ENCODE results near the gene TCFL5. TPM values are rescaled to one million over a fixed set of nuclear protein-coding genes. Genes with fewer than 3 reads are reported as not detected.

The TCFL5 gene
- total RNA-seq, 1 donor: 23.7 TPM

- DNase-seq (ENCODE audit: low read depth): no peak
- TF ChIP-seq CTCF (IDR thresholded peaks at IDR 0.05; ENCODE audit: insufficient read depth, low read length): no peak
- H3K4me3 ChIP-seq (ENCODE audit: low read depth, low read length): no peak overlapping the region
Observed at GRCh38 chr20:62809530-62810428, 51.8 kb downstream of the TCFL5 start.

- TF ChIP-seq CTCF (IDR thresholded peaks at IDR 0.05; ENCODE audit: insufficient read depth, low read length): peak; percentile 96
- peak; percentile 63 for DNase-seq (ENCODE audit: low read depth)
- no peak overlapping the region for H3K4me3 ChIP-seq (ENCODE audit: low read depth, low read length)
Observed at GRCh38 chr20:62808211-62808865, 53.3 kb downstream of the TCFL5 start.

- no peak overlapping the region for H3K4me3 ChIP-seq (ENCODE audit: low read depth, low read length)
- no peak for DNase-seq (ENCODE audit: low read depth)
- TF ChIP-seq CTCF (IDR thresholded peaks at IDR 0.05; ENCODE audit: insufficient read depth, low read length): no peak
Observed at GRCh38 chr20:62807444-62808210, 54.0 kb downstream of the TCFL5 start.

- no peak for DNase-seq (ENCODE audit: low read depth)
- peak overlapping the region; percentile 91 for H3K4me3 ChIP-seq (ENCODE audit: low read depth, low read length)
- no peak for TF ChIP-seq CTCF (IDR thresholded peaks at IDR 0.05; ENCODE audit: insufficient read depth, low read length)
Observed at GRCh38 chr20:62806383-62807050, 55.1 kb downstream of the TCFL5 start.

- H3K4me3 ChIP-seq (ENCODE audit: low read depth, low read length): peak overlapping the region; percentile 91
- no peak for DNase-seq (ENCODE audit: low read depth)
- TF ChIP-seq CTCF (IDR thresholded peaks at IDR 0.05; ENCODE audit: insufficient read depth, low read length): no peak
Observed at GRCh38 chr20:62805711-62806382, 55.8 kb downstream of the TCFL5 start.

Data from fibroblast of the aortic adventitia (primary cell).